HG03108 (cell line): ENCODE measurements around the gene PPP1R3F.

Experiments used
- ATAC-seq: cut with Tn5 transposase; IDR thresholded peaks from one replicate; pipeline ENCODE4 v1.9.1; 2021; ENCODE audit warnings: moderate library complexity; ENCODE audit not compliant: unreplicated experiment

PPP1R3F gene

GRCh38 chrX:49249071-49249470 lies 20.5 kb upstream of the PPP1R3F start:
- ATAC-seq = no peak

- no peak for ATAC-seq
These were observed 20.0 kb upstream of the PPP1R3F start for GRCh38 chrX:49249616-49250015.

DNA sequence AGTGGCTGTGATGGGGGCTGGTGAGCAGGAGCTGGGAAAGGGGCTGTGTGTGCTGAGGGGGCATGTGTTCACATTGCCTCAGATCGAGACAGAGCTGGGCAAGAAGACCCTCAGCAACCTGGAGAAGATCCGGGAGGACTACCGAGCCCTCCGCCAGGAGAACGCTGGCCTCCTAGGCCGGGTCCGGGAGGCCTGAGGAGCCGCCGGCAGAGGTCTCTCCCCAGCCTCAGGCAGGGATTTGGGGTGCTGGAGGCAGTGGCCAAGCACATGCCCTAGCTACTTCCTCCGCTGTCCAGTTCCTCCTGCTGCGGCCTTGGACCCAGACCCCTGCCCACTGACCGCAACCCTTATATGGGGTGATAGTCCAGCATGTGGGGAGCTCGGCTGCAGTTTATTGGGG lies 19.5 kb upstream of the PPP1R3F start:
- ATAC-seq = no peak

GRCh38 chrX:49250578-49250977 lies 19.0 kb upstream of the PPP1R3F start:
- ATAC-seq = no peak

DNA sequence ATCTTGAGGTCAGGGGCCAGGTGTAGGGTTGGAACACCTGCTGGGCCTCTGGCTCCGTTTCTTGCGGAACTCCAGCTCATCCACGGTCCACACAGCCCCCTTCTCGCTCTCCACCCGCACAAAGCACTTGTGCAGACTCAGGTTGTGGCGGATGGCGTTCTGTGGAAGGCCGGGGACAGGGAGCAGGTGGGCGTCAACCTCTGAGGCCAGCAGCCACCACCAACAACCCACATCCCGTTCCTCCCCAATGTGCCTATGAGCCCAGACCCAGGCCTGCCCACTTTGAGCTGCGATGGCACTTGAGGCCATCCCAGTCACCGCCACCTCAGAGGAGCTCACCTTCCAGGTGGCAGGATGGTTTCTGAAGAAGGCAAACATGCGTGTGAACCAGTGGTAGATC lies 18.3 kb upstream of the PPP1R3F start:
- no peak for ATAC-seq

- no peak for ATAC-seq
These were observed 15.0 kb upstream of the PPP1R3F start for GRCh38 chrX:49254639-49255038.

DNA sequence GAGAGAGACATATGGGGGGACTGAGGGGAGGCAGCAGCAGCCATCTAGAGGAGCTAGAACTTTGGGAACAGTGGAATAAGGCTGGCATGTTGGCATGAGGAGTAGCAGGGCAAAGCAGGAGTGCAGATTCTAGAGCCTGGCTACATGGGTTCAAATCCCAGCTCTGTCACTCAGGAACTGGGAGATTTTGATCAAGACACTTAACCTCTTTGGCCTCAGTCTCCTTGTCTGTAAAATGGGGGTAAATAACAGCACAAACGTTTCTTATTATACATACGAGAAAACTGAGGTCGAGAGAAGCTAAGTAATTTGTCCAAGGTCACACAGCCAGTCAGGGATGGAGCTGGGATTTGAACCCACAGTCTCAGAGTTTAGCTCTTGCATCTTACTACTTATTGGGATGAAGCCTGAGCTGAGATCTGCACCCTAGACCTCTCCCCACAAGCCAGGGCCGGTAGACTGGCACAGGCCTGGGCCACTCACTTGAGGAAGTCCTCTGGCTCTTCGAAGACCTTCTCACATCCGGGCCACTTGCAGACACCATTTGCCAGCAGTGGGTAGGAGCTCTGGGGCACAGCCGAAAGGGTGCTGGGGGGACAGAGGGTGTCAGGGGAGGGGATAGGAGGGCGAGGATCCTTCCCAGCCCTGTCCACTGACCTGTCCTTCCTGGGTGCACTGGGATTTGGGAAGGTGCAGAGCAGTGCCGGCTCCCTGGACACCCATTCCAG lies 13.2 kb upstream of the PPP1R3F start:
- no peak for ATAC-seq

GRCh38 chrX:49257074-49257790 lies 12.4 kb upstream of the PPP1R3F start:
- ATAC-seq = no peak

GRCh38 chrX:49257846-49258748 lies 11.5 kb upstream of the PPP1R3F start:
- no peak for ATAC-seq

DNA sequence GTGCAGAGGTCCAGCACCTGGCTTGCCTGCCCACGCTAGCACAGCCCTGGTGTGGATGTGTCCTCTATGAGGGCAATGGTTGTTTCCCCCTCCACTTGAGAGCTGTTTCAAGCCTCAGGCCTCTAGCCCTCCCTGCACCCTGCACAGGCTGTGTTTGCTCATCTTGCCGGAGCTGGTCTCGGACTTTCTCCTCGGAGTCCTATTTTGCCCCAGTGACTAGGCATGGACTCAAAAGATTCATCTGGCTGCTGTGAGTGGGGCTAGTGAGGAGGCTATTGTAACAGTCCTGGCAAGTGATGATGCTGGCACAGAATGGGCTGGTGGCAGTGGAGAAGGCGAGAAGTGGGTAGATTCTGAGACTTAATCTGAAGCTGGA lies 10.9 kb upstream of the PPP1R3F start:
- no peak for ATAC-seq

DNA sequence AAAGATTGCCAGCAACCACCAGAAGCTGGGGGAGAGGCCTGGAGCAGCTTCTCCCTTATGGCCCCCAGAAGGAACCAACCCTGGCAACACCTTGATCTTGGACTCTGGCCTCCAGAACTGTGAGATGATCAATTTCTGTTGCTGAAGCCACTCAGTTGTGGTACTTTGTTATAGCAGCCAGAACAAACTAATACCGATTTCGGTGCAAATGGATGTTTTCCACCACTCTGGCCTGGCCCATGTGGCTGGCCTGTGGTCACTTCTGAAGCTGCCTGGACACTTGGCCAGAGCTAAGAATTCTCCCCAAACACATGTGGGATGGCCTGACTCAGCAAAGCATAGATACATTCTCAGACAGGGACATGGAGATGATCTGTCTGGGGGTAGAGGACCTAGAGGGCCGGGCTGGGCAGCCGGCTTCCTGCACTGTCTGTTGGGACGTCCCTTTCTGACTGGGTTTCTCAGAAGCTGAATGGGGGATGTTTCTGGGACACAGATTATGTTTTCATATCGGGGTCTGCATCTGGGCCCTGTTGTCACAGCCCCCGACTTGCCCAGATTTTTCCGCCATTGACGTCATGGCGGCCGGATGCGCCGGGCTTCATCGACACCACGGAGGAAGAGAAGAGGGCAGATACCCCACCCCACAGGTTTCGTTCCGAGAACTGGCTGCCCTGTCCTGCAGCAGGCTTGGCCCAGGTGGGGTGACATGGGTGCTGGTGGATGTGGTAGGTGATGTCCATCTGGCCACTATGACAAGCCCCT lies 9.2 kb upstream of the PPP1R3F start:
- ATAC-seq = no peak

DNA sequence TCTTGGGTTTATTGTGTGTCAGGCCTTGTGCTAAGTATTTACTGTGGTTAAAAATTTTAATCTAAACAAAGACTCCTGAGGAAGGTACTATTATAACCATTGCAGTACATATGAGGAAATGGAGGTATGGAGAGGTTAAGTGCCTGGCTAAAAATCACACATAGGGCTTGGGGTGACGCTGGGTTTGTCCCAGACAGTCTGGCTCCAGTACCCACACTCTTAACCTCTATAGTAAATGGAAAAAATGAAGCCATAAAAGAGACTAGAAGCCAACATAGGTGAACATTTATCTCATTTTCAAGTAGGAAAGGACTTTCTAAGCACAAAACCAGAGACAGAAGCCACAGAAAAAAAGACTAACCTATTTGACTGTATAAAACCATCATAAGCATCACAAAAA lies 7.0 kb upstream of the PPP1R3F start:
- no peak for ATAC-seq

- ATAC-seq = no peak
These were observed 6.0 kb upstream of the PPP1R3F start for GRCh38 chrX:49263631-49264030.

DNA sequence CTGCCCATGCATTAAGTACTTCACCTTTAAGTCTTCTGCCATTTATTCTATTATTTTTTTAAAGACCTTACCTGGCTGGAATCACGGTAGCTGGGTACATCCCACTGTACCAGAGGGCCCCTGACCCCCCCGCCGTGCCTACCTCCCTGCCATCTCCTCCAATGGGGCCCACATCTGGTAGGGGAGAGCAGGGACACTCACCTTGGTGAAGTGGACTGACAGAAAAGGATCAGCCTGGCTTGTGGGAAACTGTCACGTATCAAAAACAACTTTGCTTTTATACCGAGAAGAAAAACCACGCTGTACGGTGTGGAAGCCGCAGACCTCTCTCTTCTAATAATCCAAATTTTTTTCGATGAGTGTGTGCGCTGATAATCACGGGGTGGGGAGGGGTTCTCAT lies 5.1 kb upstream of the PPP1R3F start, which contains the start of gene FOXP3:
TSS of gene FOXP3 (minus strand) at position 251 of the 400 bp plus-strand sequence. CDS start 6,205 bp downstream, outside the sequence.
- ATAC-seq = no peak

DNA sequence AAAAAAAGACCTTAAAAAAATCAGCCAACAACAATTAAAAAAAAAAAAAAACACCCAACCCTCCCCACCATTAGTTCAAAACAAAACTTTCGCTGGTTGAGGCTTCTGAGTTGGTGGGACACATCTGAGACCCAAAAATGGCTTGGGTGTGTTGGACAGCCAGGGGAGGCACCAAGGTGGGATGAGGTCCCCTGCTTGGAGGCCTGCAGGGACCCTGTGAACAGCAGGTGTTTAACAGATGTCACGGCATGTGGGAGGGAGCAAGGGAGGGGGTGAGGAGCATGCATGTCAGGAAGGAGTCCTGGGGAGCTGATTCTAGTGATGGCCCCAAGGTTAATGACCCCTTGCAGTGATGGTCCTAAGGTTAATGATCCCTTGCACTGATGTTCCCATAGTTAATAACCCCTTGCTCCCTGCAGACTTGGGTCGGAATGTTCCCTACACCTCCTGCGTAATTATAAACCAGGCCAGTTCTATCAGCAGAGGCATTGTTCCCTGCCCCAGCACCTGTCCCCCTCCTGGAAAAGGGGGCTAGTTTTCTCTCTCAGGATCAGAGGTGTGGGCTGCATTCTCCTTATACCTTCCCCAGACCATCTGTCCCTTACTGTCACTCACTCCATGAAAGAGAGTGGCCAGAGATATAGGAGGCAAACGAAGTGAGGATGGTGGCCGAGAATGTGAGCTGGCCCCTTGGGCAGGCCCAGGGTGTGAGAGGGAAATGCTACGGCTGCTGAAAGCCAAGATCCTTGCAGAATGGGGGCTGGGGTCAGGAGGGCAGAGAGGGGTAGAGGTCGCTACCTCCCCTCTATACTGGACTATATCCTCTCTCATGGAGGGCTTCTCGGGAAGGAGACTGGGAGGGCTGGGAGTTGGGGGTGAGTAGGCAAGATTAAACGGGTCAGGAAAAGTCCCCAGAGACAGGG lies 2.8 kb upstream of the PPP1R3F start:
- ATAC-seq = no peak

DNA sequence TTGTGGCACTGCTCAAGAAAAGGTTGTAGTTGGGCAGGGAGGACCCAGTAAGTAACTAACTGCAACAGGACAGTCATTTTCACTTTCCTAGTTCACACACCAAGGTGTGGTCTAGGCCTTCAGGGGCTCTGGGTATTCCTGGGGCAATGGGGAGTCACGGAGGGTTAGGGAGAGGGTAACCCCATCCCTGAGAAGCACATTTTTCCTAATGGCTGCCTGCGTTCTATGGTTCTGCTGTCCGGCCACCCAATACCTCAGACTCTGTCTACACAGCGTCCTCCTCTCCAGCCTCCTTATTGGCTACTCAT lies 937 bp upstream of the PPP1R3F start:
- no peak for ATAC-seq

- ATAC-seq = peak; percentile 81
These were observed 405 bp upstream of the PPP1R3F start for GRCh38 chrX:49269010-49269766.

- ATAC-seq = no peak
These were observed 792 bp downstream of the PPP1R3F start for GRCh38 chrX:49270249-49270921.

- ATAC-seq = no peak
These were observed 1.7 kb downstream of the PPP1R3F start for GRCh38 chrX:49271341-49271740.
